ENCODE results near the gene CTDP1.

Gene CTDP1

DNA sequence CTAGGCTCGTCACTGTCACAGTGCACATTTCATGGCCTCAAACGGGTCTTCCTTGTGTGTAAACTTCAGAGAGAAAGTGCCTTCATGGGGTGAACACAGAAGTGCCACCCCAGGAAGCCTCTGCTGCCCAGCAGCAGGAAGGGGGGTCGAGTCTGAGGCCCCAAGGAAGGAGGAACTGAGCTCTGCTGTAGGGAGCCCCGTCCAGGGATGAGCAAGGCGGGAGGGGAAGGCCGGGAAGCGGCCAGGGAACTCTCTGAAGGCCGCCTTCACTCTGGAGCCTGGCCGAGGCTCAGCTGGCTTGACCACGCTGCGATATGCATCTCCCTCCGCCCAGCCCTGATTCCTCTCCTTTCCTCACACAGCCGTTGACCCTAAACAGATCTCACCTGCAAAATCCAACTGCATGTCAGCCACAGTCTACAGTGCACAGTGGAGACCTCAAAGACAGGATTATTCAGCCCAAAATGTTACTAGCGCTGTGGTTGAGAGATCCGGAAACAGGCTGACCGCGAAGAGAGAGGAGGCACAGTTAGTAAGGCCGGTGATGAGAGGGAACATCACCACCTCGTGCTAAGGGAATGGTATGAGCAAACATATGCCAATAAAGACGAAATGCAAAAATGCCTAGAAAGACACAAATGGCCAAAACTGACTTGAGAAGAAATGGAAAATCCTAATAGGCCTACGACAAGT lies 34.2 kb upstream of the CTDP1 start:
- Histone ChIP-seq H3K4me3 (ENCODE audit: low read length in 2 of 2) (no peak overlapping the region), H3K9me3 (ENCODE audit: control insufficient read depth in 2 of 2, low read length in 2 of 2) (no peaks in the 10 kb centered on the region), H3K27ac (ENCODE audit: low read length) (no peak overlapping the region), H3K36me3 (ENCODE audit: control insufficient read depth in 2 of 2, insufficient read depth in 2 of 2, low read length in 2 of 2) (no peaks in the 10 kb centered on the region), H3K4me1 (ENCODE audit: control insufficient read depth, insufficient read depth, low read length) (peaks cover 7% of the 10 kb centered on the region), H3K9ac (ENCODE audit: low read length in 2 of 2) (no peak overlapping the region), H3K27me3 (ENCODE audit: control insufficient read depth in 1 of 2, insufficient read depth in 2 of 2, low read length in 2 of 2) (peaks cover 4 to 5% of the 10 kb centered on the region in 2 donors)

DNA sequence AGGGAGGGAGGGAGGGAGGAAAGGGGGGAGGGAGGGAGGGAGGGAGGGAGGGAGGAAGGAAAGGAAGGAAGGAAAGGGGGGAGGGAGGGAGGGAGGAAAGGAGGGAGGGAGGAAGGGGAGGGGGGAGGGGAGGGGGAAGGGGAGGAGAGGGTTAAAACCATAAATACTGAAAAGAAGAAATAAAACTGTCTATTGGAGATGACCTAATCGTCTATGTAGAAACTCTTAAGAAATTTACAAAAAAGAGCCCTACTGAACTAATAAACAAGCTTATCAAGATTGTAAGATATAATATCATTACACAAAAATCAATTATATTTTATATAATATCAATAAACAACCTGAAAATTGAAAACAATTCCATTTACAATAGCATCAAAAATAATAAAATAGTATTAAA lies 32.3 kb upstream of the CTDP1 start:
- Histone ChIP-seq H3K36me3 (ENCODE audit: control insufficient read depth in 2 of 2, insufficient read depth in 2 of 2, low read length in 2 of 2) (no peaks in the 10 kb centered on the region), H3K4me3 (ENCODE audit: low read length in 2 of 2) (no peak overlapping the region), H3K27me3 (ENCODE audit: control insufficient read depth in 1 of 2, insufficient read depth in 2 of 2, low read length in 2 of 2) (peaks cover 0 to 4% of the 10 kb centered on the region in 2 donors), H3K9me3 (ENCODE audit: control insufficient read depth in 2 of 2, low read length in 2 of 2) (no peaks in the 10 kb centered on the region), H3K9ac (ENCODE audit: low read length in 2 of 2) (no peak overlapping the region), H3K27ac (ENCODE audit: low read length) (no peak overlapping the region), H3K4me1 (ENCODE audit: control insufficient read depth, insufficient read depth, low read length) (peaks cover 7% of the 10 kb centered on the region)

DNA sequence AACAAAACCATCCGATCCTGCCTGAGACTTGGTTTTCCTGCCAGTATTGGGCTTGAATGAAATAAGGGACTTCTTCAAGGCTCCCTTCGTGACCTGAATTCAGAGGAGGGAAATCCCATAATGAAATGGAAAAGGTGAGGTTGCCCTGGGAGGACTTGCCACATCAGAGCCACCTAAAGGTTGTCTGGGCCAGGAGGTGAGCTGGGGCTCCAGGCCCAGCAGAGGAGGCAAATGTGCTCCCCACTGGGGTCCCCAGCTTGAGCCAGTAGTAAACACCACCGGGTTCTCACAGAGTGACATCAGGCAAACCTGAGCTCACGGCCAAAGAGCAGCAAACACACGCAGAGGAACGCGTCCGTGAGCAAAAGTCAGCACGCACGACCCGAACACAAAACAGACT lies 28.6 kb upstream of the CTDP1 start:
- H3K4me3 ChIP-seq (ENCODE audit: low read length in 2 of 2) = no peak overlapping the region
- no peak overlapping the region for H3K27ac ChIP-seq (ENCODE audit: low read length)
- peaks cover 0 to under 1% of the 10 kb centered on the region in 2 donors for H3K9me3 ChIP-seq (ENCODE audit: control insufficient read depth in 2 of 2, low read length in 2 of 2)
- no peak overlapping the region for H3K9ac ChIP-seq (ENCODE audit: low read length in 2 of 2)
- H3K4me1 ChIP-seq (ENCODE audit: control insufficient read depth, insufficient read depth, low read length) = no peaks in the 10 kb centered on the region
- no peaks in the 10 kb centered on the region for H3K27me3 ChIP-seq (ENCODE audit: control insufficient read depth in 1 of 2, insufficient read depth in 2 of 2, low read length in 2 of 2)
- H3K36me3 ChIP-seq (ENCODE audit: control insufficient read depth in 2 of 2, insufficient read depth in 2 of 2, low read length in 2 of 2) = no peaks in the 10 kb centered on the region

DNA sequence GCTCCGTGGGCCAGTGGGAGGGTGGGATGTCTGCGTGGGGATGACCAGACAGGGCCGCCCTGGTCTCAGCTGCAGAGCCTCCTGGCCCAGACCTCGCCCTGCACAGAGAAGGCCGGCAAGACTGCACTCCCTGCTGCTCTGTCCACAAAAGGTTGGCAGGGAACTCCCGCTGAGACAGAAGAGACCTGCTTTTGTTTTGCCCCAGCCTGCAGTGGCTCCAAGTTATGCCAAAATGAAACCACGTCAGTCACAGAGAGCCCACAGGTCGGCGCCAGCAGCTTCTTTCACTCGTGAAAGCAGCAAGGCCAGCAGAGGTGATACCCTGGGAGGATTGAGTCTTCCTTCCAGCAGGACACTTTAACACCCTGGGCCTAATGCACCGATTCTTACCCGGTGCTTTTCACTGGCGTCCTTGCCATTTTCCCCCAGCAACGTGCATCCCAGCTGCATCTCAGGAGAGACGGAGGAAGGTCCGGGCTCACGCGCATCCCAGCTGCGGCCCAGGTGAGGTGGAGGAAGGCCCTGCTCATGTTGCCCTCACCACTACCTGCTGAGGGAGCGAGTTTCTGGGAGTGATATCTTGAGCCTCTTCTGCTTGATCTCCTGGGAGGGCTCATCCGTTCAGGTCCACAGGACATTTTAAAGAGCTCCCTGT lies 22.1 kb upstream of the CTDP1 start:
- Histone ChIP-seq H3K4me3 (ENCODE audit: low read length in 2 of 2) (no peak overlapping the region), H3K4me1 (ENCODE audit: control insufficient read depth, insufficient read depth, low read length) (no peaks in the 10 kb centered on the region), H3K36me3 (ENCODE audit: control insufficient read depth in 2 of 2, insufficient read depth in 2 of 2, low read length in 2 of 2) (no peaks in the 10 kb centered on the region), H3K27me3 (ENCODE audit: control insufficient read depth in 1 of 2, insufficient read depth in 2 of 2, low read length in 2 of 2) (no peaks in the 10 kb centered on the region), H3K9me3 (ENCODE audit: control insufficient read depth in 2 of 2, low read length in 2 of 2) (peaks cover 0 to 4% of the 10 kb centered on the region in 2 donors), H3K9ac (ENCODE audit: low read length in 2 of 2) (no peak overlapping the region), H3K27ac (ENCODE audit: low read length) (no peak overlapping the region)

DNA sequence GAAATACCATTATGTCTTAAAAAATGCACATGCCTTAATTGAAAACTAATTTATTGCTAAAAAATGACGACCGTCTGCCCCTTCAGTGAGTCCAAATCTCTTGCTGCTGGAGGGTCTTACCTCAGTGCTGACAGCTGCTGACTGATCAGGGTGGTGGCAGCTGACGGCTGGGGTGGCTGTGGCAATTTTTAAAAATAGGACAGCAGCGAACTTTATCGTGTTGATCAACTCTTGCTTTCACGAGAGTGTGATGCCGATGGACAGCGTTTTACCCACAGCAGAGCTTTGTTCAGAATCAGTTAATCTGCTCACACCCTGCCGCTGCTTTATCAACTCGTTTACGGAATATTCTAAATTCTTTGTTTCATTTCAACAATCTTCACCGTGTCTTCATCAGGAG lies 21.2 kb upstream of the CTDP1 start:
- Histone ChIP-seq H3K4me3 (ENCODE audit: low read length in 2 of 2) (no peak overlapping the region), H3K4me1 (ENCODE audit: control insufficient read depth, insufficient read depth, low read length) (no peaks in the 10 kb centered on the region), H3K9ac (ENCODE audit: low read length in 2 of 2) (no peak overlapping the region), H3K9me3 (ENCODE audit: control insufficient read depth in 2 of 2, low read length in 2 of 2) (peaks cover 0 to 4% of the 10 kb centered on the region in 2 donors), H3K36me3 (ENCODE audit: control insufficient read depth in 2 of 2, insufficient read depth in 2 of 2, low read length in 2 of 2) (no peaks in the 10 kb centered on the region), H3K27me3 (ENCODE audit: control insufficient read depth in 1 of 2, insufficient read depth in 2 of 2, low read length in 2 of 2) (no peaks in the 10 kb centered on the region), H3K27ac (ENCODE audit: low read length) (no peak overlapping the region)

DNA sequence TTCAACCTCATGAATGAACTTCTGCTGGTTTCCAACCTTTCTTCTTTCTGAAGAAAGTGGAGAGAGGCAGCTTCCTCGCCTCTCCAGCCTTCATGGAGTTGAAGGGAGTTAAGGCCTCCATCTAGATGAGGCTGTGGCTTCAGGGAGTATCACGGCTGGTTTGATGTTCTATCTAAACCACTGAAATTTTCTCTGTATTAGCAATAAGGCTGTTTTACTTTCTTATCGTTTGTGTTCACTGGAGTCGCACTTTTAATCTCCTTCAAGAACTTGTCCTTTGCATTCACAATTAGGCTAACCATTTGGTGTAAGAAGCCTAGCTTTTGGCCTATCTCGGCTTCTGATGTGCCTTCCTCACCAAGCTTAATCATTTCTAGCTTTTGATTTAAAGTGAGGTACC lies 19.9 kb upstream of the CTDP1 start:
- no peak overlapping the region for H3K4me3 ChIP-seq (ENCODE audit: low read length in 2 of 2)
- H3K27me3 ChIP-seq (ENCODE audit: control insufficient read depth in 1 of 2, insufficient read depth in 2 of 2, low read length in 2 of 2) = no peaks in the 10 kb centered on the region
- no peak overlapping the region for H3K9ac ChIP-seq (ENCODE audit: low read length in 2 of 2)
- no peak overlapping the region for H3K27ac ChIP-seq (ENCODE audit: low read length)
- H3K4me1 ChIP-seq (ENCODE audit: control insufficient read depth, insufficient read depth, low read length) = no peaks in the 10 kb centered on the region
- H3K36me3 ChIP-seq (ENCODE audit: control insufficient read depth in 2 of 2, insufficient read depth in 2 of 2, low read length in 2 of 2) = no peaks in the 10 kb centered on the region
- peaks cover 0 to 4% of the 10 kb centered on the region in 2 donors for H3K9me3 ChIP-seq (ENCODE audit: control insufficient read depth in 2 of 2, low read length in 2 of 2)

DNA sequence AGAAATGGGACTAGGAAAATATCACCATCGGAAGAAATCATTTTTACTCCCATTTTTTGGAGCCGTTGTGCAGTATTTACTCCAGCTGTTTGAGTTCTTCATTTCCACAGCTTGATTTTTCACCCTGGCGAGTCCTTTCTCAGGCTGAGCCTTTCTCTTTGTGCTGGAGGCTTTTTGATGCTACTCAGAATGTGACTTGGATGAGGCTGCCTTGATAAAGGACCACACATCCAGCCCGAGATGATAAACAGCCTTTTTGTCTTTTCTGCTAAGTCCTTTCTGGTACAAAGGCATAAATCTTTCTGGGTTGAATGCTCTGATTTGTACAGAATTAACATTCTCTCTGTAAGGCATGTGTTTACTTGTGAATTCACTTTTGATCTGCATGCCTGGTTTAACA lies 17.6 kb upstream of the CTDP1 start:
- Histone ChIP-seq H3K36me3 (ENCODE audit: control insufficient read depth in 2 of 2, insufficient read depth in 2 of 2, low read length in 2 of 2) (no peaks in the 10 kb centered on the region), H3K9me3 (ENCODE audit: control insufficient read depth in 2 of 2, low read length in 2 of 2) (no peaks in the 10 kb centered on the region), H3K27ac (ENCODE audit: low read length) (no peak overlapping the region), H3K4me3 (ENCODE audit: low read length in 2 of 2) (no peak overlapping the region), H3K4me1 (ENCODE audit: control insufficient read depth, insufficient read depth, low read length) (no peaks in the 10 kb centered on the region), H3K9ac (ENCODE audit: low read length in 2 of 2) (no peak overlapping the region), H3K27me3 (ENCODE audit: control insufficient read depth in 1 of 2, insufficient read depth in 2 of 2, low read length in 2 of 2) (no peaks in the 10 kb centered on the region)

DNA sequence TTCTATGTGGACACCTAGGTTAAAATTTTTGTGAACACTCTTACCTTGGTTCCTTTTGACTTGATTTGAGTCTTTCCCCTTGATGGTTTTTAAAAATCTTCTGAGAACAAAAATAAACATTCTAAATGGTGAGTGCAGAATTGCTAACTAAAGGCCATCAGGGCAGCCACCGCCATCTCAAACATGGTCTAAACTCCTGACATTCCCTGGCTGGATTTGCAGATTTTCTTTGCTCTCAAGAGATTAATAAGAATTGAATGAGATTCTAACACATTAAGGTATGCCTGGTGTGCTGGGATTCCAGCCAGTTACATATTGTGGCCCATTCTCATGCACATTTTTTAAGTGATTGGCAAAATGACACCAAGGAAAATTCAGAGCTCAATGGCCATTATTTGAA lies 17.2 kb upstream of the CTDP1 start:
- Histone ChIP-seq H3K4me1 (ENCODE audit: control insufficient read depth, insufficient read depth, low read length) (no peaks in the 10 kb centered on the region), H3K36me3 (ENCODE audit: control insufficient read depth in 2 of 2, insufficient read depth in 2 of 2, low read length in 2 of 2) (no peaks in the 10 kb centered on the region), H3K9ac (ENCODE audit: low read length in 2 of 2) (no peak overlapping the region), H3K4me3 (ENCODE audit: low read length in 2 of 2) (no peak overlapping the region), H3K27ac (ENCODE audit: low read length) (no peak overlapping the region), H3K9me3 (ENCODE audit: control insufficient read depth in 2 of 2, low read length in 2 of 2) (no peaks in the 10 kb centered on the region), H3K27me3 (ENCODE audit: control insufficient read depth in 1 of 2, insufficient read depth in 2 of 2, low read length in 2 of 2) (no peaks in the 10 kb centered on the region)

DNA sequence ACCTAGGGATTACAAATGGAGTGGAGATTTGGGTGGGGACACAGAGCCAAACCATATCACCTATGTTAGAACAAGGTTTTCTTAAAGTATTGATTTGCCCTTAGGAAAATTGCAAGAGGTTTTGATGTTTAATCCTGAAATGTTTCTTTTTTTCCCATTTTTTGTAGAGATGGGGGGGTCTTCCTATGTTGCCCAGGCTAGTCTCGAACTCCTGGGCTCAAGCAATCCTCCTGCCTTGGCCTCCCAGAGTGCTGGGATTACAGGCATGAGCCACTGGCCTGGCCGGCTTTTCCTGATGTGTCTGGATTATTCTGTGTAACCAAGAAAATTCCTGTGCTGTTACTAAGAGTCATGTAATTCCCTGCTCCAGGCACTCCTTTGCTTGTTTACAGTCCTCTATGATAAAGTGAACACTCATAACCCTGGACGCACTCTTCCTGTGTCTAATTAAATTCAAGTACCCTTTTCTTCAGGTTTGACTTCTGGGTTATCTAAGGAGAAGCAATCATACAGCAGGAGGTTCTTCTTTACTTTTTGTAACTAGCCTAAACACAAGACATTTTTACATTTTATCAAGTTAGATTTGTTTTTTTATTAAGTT lies 15.0 kb upstream of the CTDP1 start:
- Histone ChIP-seq H3K27ac (ENCODE audit: low read length) (no peak overlapping the region), H3K36me3 (ENCODE audit: control insufficient read depth in 2 of 2, insufficient read depth in 2 of 2, low read length in 2 of 2) (no peaks in the 10 kb centered on the region), H3K4me1 (ENCODE audit: control insufficient read depth, insufficient read depth, low read length) (no peaks in the 10 kb centered on the region), H3K4me3 (ENCODE audit: low read length in 2 of 2) (no peak overlapping the region), H3K9me3 (ENCODE audit: control insufficient read depth in 2 of 2, low read length in 2 of 2) (no peaks in the 10 kb centered on the region), H3K9ac (ENCODE audit: low read length in 2 of 2) (no peak overlapping the region), H3K27me3 (ENCODE audit: control insufficient read depth in 1 of 2, insufficient read depth in 2 of 2, low read length in 2 of 2) (no peaks in the 10 kb centered on the region)

DNA sequence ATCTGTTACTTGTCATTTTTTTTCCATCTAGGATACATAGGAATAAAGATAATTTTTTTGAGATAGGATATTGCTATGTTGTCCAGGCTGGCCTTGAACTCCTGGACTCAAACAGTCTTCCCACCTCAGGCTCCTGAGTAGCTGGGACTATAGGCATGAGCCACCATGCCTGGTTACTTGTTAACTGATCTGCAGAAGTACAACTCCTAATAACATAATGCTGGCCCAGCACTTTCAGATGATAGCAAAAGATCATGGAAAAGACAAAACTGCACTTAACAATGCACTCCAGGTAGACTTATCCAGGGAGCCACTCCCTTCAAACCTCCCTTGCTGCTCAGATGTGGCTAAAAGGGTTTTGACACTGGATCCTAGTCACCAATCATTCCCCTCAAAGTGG lies 11.4 kb upstream of the CTDP1 start:
- Histone ChIP-seq H3K27ac (ENCODE audit: low read length) (no peak overlapping the region), H3K4me3 (ENCODE audit: low read length in 2 of 2) (no peak overlapping the region), H3K4me1 (ENCODE audit: control insufficient read depth, insufficient read depth, low read length) (no peaks in the 10 kb centered on the region), H3K36me3 (ENCODE audit: control insufficient read depth in 2 of 2, insufficient read depth in 2 of 2, low read length in 2 of 2) (no peaks in the 10 kb centered on the region), H3K9me3 (ENCODE audit: control insufficient read depth in 2 of 2, low read length in 2 of 2) (no peaks in the 10 kb centered on the region), H3K27me3 (ENCODE audit: control insufficient read depth in 1 of 2, insufficient read depth in 2 of 2, low read length in 2 of 2) (no peaks in the 10 kb centered on the region), H3K9ac (ENCODE audit: low read length in 2 of 2) (no peak overlapping the region)
